ENCODE results near the gene NME2.

The NME2 gene

DNA sequence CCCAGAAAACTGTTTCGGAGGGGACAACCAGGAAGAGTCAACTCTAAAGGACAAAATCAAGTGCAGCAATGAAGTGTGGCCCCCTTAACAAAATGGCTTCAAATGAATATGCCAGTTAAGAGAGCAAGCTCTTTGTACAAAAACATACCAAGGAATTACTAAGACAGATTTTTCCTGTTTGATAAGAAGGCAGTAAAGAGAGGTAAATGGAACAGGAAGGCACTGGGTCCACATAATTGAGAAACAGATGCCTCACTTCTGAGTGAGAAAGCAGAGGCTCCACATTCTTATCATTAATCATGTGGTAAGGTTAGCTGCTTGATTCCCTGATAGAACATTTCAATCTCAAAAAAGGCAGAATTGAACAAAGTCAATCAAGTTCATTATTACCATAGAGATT is 48.7 kb downstream of the NME2 start:
- no peak for DNase-seq

DNA sequence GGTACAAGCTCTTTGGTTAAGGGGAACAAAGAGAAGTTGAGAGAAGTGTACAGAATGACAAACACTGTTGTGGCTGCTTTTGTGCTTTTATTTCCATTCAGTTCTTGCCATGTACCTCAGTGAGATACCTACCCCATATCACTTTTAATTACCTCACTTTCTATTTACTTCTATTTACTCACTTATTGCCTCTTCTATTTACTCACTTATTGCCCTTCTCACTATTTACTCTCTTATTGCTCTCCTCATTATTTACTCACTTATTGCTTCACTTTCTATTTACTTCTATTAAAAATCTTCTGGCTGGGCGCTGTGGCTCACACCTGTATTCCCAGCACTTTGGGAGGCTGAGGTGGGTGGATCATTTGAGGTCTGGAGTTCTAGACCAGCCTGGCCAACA is 51.7 kb downstream of the NME2 start:
- no peak for DNase-seq

DNA sequence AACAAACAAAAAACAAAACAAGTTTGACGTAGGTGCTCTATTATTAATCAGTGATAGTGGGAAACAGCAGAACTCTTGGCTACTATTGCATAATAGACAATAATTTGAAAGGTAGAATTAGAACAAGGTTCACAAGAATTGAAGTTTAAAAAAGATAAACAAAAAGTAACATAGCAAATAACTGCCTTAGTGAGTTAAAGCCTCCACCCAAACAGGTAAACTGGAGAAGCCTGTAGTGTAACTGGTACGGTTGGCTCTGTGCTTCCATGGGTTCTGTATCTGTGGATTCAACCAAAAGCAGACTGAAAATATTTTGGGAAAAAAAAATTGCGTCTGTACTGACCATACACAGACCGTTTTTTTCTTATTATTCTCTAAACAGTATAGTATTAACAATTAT is 55.1 kb downstream of the NME2 start:
- no peak for DNase-seq
